Activated CD4-positive, alpha-beta T cell treated with anti-CD3 and anti-CD28 coated beads for 24 hours (primary cell): ENCODE measurements around the gene COL4A2.

Source experiments
- DNase-seq, 2 donors: peaks; one replicate each; pipeline ENCODE4 v3.0.0-alpha.2; 2020; ENCODE audit warnings: low read depth in 2 of 2

The COL4A2 gene

GRCh38 chr13:110419381-110419791 is 112.3 kb downstream of the COL4A2 start:
- no peak for DNase-seq

- DNase-seq: no peak
These were observed 112.9 kb downstream of the COL4A2 start for GRCh38 chr13:110419946-110420345.

GRCh38 chr13:110420626-110421025 is 113.5 kb downstream of the COL4A2 start:
- DNase-seq: no peak

- DNase-seq: no peak
These were observed 114.0 kb downstream of the COL4A2 start for GRCh38 chr13:110421061-110421460.

GRCh38 chr13:110421696-110422385 is 114.8 kb downstream of the COL4A2 start:
- no peak for DNase-seq

- DNase-seq: no peak
These were observed 116.0 kb downstream of the COL4A2 start for GRCh38 chr13:110422913-110423688.

GRCh38 chr13:110423689-110424302 is 116.7 kb downstream of the COL4A2 start:
- no peak for DNase-seq

- no peak for DNase-seq
These were observed 117.7 kb downstream of the COL4A2 start for GRCh38 chr13:110424569-110425443.

GRCh38 chr13:110425444-110425780 is 118.3 kb downstream of the COL4A2 start:
- no peak for DNase-seq

GRCh38 chr13:110426735-110427134 is 119.7 kb downstream of the COL4A2 start:
- DNase-seq: no peak

GRCh38 chr13:110428313-110428712 is 121.2 kb downstream of the COL4A2 start:
- DNase-seq: no peak

- DNase-seq: no peak
These were observed 123.6 kb downstream of the COL4A2 start for GRCh38 chr13:110430391-110431336.

- no peak for DNase-seq
These were observed 124.6 kb downstream of the COL4A2 start for GRCh38 chr13:110431425-110432294.

GRCh38 chr13:110432522-110432921 is 125.4 kb downstream of the COL4A2 start:
- DNase-seq: no peak

- no peak for DNase-seq
These were observed 125.9 kb downstream of the COL4A2 start for GRCh38 chr13:110433014-110433413.

GRCh38 chr13:110434629-110435028 is 127.5 kb downstream of the COL4A2 start:
- no peak for DNase-seq

GRCh38 chr13:110435331-110435730 is 128.2 kb downstream of the COL4A2 start:
- DNase-seq: no peak

GRCh38 chr13:110436276-110436675 is 129.2 kb downstream of the COL4A2 start:
- DNase-seq: no peak

GRCh38 chr13:110436786-110437370 is 129.8 kb downstream of the COL4A2 start:
- DNase-seq: no peak
